WTC11 (cell line): ENCODE data around the gene MUC12.

Experiments used
- CTCF ChIP-seq: fragments of 200-600 bp; IDR thresholded peaks from 2 replicates; pipeline ENCODE4 v1.8.0; 2022; ENCODE audit warnings: antibody characterized with exemption
- IRF2 ChIP-seq: sonication (generic); formaldehyde crosslinking; IDR thresholded peaks from 2 replicates; pipeline ENCODE4 v1.8.0; 2022; ENCODE audit warnings: low read depth, missing genetic modification reagents, borderline replicate concordance
- NR3C1 ChIP-seq: sonication (generic); formaldehyde crosslinking; conservative IDR thresholded peaks from 2 replicates; pipeline ENCODE4 v1.8.1; 2023; ENCODE audit warnings: low read depth, mild to moderate bottlenecking, missing genetic modification reagents
- ZNF416 ChIP-seq: fragments of 250-450 bp; sonication (Bioruptor Pico); IDR thresholded peaks from 2 replicates; pipeline ENCODE4 v1.9.0; 2021; ENCODE audit warnings: mild to moderate bottlenecking, inconsistent platforms

GRCh38 chr7:100978300-100978699, 8.9 kb downstream of the MUC12 start:
- TF ChIP-seq CTCF = no peak
- no peak for TF ChIP-seq NR3C1 (CRISPR knock-in tag)
- TF ChIP-seq IRF2 (CRISPR knock-in tag) = no peak
- TF ChIP-seq ZNF416 (CRISPR knock-in tag) = no peak
